KG1 (cell line): Measurements from ENCODE around the gene DNAAF9.

Source experiments
- DNase-seq: peaks from one replicate; lab custom pipeline; 2025; lab: John Stamatoyannopoulos, UW

Gene DNAAF9

DNA sequence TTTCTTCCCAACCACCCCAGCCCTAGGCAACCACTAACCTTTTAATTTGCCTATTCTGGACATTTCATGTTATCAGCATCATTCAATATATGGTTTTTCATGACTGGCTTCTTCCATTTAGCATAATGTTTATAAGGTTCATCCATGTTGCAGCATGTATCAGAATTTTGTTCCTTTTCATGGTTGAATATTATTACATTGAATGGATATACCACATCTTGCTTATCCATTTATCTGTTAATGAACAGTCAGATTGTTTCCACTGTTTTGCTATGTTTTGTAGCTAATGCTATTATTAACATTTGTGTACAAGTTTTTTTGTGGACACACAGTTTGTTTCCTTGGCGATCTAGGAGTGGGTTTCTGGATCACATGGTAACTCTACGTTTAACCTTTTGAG, 3.0 kb upstream of the DNAAF9 start:
- no peak for DNase-seq

DNA sequence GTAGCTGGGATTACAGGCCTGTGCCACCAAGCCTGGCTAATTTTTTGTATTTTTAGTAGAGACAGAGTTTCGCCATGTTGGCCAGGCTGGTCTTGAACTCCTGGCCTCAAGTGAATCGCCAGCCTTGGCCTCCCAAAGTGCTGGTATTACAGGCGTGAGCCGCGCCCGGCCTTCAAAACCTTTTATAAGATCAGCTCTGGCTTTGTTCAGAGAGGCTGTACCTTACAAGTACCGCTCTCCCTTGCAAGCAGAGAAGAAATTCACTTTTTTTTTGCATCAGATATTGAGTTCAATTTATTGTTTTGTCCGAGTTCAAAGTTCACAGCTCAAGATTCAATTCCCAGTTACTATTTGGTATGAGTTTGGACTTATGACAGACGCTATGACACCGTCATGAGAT, 1.9 kb upstream of the DNAAF9 start:
- no peak for DNase-seq

DNA sequence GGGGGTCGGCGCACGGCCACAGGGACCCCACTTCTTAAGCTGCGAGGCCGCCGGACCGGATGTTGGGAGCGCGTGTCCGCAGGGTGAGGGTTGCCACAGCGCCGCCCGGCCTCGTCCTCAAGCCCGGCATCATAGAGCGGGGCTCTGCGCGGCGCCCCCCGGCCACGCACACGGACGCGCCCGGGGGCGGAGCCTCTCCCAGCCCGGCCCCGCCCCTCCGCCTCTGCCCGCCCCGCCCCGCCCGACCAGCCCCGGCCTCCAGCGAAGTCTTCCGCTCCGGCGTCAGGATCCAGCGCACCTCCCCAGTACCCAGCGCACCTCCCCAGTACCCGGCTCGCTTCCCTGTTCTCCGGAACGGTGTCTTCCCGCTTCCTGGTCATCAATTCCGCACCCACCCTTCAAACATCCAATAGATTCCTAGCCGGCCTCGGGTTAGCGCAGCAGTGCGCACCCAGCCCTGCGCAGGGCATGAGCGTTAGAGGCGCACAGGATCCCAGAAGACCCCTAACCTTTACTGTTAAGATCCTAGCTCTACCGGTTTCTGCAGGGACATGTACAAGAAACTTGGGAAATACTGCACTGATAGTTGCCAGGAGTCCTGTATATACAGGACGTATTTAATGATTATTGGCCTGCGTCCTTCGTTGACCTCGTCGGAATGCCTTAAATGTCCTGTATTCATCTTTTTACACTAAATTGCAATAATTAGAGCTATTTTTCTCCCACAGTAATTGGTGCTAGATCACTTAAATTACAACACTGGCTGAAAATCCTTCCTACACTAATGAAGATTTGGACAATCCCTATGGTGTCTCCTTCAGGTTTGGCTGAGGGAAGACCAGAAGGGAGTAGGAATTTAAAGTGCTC, 535 bp upstream of the DNAAF9 start:
- peak; percentile 34 for DNase-seq

DNA sequence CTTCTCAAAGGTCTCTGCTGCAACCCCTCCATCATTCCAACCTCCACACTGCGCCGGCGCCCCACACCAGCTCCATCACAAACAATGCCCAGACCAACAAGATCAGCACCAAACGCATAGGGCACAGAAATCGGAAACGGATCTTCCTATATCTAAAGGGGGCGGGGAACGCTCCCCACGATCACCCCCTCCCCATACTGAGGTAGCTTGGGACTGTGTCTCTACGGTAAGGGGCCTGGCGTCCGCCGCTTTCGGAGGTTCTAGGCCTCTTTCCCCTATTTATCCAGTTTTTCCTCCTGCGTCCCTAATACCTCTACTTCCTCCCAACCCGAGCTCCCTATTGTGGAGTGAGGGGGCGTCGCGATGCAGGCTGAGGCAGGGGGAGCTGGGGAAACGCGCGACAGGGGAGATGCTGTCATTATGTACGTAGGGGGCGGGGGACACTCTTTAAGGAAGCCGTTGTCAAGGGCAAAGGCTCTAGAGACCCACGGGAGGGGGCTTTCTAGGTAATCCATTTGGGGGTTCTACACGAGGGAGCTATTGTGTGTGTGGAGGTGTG, 909 bp downstream of the DNAAF9 start:
- DNase-seq, result no peak

DNA sequence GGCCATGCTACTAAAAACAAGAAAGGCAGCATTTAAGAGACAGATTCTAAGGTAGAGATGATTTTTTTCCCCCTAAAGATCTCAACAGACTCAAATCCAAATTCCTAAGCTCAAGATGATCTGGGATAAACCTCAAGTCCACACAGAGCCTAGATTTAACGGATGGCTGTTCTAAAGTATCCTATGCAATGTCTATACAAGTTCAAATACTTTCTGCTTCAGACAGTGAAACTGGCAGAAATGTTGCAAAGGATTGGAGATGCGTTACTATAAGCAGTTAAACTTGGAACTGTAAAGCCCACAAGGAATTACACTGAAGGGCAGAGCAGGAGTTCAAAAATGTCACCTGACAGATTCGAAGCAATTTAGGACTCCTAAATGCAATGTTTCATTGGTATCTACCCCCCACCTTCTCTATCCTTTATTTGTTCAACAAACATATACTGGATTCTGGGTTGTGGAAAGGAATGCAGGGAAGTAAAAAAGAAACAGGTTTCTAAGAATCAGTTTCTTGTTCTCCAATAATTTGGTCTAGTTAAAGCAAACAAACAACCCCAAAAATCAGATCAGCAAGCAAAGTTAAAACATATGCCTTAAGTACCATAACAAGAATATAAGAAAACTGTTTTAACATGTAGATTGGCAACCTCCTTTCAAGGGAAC, 1.6 kb downstream of the DNAAF9 start:
- no peak for DNase-seq

DNA sequence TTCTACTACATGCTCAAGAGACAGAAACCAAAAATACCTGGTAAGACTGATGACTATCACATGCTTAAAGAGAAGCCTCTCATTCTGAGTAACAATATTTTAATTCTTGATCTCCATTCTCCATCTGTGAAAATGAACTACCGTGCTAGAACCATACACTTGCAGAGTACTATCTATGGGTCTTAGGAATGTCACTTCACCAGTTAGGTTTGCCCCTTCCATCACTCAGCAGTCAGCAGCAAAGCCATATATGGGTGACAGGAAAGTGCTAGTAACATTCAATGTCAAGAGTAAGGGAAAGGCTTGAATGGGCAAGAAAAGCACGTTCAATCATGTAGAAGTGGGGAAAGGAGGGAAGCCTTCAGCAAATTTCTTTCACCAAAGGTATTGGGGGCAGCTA, 2.3 kb downstream of the DNAAF9 start:
- no peak for DNase-seq

DNA sequence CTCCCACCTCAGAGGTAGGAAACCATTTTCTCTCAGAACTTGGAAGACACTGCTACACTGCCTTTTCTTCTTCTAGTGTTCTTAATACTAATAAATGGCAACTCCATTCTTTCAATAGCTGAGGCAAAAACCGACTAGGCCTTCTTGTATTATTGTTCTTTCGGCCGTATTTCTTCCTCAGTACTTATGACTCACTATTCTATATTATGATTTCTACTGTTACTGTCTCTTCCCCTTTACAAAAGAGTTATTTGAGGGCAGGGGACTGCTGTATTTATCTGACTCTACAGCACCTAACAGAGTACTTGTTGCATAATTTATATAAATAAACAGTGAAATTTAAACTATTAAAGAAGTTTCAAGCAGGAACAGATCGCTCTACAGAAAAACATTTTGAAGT, 3.1 kb downstream of the DNAAF9 start:
- DNase-seq, result no peak

DNA sequence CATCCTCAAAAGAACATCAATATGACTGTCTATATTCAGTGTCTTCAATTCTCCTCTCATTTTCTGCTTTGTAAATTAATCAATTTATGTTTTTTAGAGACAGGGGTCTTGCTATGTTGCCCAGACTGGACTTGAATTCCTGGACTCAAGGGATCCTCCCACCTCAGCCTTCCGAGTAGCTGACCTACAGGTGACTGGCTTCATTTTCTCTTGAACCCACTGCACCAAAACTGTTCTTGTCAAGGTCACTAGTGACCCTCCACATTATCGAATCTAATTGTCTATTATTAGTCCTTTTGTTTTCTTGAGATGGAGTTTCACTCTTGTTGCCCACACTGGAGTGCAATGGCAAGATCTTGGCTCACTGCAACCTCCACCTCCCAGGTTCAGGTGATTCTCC, 3.7 kb downstream of the DNAAF9 start:
- DNase-seq, result no peak

DNA sequence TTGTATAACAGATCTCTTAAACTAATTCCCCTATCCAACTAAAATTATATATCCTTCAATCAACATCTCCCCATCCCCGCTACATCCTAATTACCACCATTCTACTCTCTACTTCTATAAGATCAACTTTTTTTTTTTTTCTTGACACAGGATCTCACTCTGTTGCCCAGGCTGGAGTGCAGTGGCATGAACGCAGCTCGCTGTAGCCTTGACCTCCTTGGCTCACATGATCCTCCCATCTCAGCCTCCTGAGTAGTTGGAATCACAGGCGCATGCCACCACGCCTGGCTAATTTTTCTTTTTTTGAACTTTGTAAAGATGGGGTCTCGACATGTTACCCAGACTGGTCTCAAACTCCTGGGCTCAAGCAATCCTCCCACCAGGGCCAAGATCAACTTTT, 5.0 kb downstream of the DNAAF9 start:
- DNase-seq, result no peak

DNA sequence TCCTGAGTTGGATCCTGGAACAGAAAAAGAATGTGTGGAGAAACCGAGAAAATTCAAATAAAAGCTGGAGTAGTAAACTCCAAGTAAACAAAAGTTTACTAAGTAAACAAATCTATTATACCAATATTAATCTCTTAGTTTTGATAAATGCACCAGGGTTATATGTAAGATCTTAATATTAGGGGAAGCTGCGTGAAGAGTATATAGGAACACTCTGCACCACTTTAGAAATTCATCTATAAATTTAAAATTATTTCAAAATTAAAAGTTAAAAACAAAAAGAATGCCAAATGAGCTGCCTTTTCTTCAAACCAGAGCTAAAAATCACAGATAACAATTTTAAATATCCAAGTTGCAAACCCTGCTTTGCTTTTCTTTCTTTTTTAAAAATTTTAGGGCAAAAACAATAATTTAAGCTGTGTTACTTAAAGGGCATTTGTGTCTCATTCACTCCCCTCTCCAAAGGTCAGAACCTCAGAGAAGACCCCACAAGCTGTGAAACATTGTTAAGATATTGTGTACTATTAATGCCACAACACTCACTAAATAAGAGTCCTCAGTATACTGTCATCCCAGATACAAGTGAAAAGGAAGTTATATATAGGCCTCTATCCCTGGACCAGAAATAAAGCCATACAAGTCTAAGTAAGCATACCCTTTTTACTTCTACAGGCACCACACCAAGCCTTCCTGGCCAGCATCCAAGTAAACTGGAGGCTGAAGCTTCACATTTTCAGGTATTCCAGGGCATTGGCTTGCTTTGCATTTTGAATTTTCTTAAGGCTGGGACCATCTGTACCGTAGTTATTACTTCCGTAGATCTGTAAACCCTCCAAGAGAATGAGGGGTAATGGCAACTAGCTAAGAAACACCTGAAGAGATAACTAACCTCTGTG, 7.0 kb downstream of the DNAAF9 start:
- no peak for DNase-seq

DNA sequence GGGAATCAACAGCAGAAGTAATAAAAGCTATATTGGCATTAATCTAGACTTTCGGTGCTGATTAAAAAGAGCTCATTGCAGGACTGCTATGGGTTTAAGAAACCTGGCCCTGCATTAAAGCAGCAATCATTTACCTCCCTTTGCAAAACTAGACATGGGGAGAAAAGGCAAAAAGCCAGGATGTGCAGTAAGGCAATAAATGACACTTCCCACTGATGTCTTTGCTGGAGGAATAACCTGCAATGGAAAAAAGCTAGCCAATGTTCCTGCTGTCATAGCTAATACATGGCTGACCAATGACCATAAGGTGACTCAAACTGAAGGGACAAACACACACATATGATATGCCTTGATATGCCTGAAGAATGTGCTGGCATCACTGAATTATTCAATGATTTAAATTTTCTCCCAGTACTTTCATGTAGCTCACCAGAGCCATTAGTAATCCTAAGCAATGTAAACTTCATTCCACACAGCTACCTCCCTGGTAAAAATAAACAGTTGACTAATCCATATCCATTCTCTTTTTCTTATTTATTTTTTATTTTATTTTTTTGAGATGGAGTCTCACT, 8.7 kb downstream of the DNAAF9 start:
- DNase-seq, result no peak

DNA sequence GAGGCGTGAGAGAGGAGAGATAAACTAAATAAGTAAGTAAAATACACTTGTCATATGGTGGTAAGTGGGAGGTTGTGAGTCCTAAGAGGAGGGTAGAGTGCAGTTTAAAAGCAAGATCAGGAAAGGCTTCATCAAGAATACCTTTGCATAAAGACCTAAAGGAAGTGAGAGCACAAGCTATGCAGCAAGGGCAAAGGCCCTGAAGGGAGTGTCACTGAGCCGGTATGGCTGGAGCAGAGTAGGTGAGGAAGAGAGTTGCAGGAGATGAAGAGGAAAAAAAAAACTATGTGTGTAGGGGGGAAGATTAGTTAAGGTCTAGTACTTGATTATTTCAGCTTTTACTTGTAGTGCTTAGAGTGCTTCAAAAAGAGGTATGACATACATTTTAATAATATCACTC, 11.0 kb downstream of the DNAAF9 start:
- no peak for DNase-seq

DNA sequence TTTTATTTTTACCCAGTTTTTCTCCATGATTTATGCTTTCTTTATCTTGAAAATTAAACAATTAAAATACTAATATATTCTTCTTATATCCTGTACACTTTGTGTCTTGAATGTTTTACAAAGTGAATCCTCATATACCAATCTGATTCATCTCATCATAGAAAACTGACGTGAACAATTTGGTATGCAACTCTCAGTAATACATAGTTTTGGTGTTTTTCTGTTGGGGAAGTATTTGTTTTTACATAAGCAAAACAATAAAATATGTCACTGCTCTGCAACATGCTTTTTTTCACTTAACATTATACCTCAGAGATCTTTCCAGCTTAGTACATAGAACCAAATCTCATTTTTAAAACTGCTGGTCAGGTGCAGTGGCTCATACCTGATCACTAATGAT, 14.7 kb downstream of the DNAAF9 start:
- no peak for DNase-seq

DNA sequence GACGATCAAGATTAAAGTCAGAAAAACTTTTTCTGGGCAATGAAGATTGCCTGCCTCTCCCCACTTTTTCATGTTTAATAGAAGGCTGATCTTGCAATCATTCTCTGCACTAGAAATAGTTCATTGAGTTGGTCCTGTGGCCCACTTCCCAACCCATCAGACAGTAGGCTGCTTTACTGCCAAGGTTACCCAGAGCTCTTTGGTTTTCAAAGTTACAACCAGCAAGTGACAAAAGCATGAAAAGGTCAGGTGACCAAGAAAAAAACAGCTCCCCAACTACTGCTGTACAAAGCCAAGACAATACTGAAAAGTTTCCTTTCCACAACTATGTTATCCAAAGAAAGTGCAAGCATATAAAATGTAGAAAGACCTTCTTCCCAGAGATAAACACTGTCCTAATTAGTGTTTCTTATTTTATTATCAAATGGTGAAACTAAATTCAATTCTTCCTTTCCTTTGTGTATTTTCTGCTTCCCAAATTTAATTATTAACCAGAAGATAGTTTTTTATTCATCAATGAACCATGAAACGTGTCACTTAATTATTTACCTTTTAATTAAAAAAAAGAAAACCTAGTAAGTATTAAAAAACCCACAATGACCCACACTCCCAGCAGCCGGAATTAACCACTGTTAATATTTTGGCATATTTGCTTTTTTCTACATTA, 16.6 kb downstream of the DNAAF9 start:
- DNase-seq, result no peak

DNA sequence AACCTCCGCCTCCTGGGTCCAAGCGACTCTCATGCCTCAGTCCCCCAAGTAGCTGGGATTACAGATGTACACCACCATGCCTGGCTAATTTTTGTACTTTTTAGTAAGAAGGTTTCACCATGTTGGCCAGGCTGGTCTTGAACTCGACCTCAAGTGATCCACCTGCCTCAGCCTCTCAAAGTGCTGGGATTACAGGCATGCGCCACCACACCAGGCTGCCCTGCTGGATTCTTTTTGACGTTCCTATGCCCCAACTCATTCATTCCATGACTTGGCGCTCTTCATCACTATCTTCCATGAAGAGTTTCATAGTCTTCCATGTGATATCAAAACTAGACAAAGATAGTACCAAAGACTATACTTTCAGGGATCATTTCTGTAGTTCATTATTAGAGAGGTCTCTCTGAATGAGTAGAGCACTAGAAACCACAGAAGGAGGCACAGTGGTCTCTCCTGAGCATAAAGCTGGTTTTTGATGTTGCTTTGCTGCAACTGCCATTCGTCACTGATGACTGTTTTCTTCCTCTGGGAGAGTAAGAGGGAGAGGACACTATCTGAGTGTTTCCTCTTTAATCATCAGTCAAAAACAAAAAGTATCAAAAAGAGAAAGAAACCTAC, 23.5 kb downstream of the DNAAF9 start:
- DNase-seq, result no peak

DNA sequence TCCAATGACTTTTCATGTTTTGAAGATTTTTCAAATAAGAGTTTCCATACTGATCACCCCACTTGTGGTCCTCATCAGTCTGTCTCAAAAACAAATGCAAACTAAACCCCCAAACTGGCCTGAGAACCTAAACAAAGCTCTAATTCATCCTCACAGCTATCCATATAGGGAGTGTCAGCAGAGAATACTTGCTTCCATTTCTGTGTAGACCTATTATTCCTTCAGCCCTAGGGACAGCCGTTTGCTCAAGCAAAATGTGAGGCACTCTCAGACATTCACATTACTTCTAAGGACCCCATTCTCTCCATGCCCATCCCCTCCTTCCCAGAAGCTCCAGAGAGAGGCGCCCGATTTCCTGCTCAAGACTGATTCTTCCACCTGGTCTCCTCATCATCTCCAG, 24.6 kb downstream of the DNAAF9 start:
- DNase-seq, result no peak

DNA sequence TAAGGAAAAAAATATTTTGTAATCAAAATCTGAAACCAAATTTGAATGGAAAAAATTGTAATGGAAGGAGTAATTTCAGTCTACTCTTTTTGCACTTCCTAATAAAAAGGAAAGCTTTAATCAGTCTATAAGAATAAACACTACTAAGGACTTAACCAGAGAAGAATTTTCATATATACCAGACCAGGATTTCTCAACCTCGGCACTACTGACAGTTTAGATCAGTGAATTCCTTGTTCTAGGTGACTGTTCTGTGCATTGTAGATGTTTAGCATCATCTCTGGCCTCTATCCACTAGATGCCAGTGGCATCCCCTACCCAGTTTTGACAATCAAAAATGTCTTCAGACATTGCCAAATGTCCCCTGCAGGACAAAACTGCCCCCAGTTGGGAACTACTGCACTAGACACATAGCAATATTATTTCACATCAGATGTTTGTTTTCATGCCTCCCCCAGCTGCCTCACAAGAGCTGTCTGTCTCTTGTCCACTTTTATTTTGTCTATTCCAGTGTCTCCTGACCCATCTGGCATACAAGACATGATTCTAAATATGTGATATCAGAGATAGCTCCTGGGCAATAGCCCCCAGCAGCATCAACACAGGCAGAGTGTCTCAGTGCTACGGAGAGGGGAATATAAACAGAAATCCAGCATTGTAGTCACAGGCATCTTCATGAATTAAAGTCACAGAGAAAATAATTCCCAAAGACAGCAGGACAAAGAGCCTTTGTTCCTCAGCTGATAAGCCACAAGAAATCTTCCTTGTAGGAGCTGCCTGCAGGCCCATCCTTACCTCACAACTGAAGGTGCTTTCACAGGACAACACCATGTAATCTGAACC, 27.0 kb downstream of the DNAAF9 start:
- DNase-seq, result no peak

DNA sequence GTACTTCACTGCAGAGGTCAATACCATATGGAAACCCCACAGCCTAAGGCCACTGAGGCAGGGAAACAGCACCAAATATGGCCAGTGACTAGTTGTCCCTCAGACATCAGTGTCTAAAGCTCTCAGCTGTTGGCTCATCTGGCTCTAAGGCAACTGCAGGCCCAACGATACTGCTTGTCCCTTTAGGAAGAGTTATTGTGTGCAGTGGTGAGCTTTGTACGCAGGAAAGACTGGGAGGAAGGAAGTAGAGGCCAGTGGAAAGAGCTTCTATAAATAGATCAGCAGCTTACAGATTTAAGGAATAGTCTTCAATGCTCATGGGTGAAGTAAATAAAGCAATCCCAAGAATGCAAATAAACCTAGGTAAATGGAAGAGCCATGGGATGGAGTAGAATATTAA, 29.3 kb downstream of the DNAAF9 start:
- DNase-seq, result no peak

DNA sequence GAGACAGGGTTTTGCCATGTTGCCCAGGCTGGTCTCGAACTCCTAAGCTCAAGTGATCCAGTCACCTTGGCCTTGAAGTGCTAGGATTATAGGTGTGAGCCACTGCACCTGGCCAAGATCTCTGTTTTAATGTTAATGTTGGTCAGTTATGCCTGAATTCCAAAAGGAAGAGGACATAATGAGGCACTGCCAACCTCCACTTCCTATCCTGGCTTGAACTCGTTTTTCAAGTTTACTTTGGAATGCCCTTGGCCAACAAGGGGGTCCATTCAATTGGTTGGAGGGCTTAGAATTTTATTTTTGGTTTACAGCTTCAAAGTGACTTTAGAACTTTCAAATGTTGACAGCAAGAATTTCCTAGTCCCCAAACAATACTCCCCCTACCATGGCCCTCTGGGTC, 29.8 kb downstream of the DNAAF9 start:
- no peak for DNase-seq

DNA sequence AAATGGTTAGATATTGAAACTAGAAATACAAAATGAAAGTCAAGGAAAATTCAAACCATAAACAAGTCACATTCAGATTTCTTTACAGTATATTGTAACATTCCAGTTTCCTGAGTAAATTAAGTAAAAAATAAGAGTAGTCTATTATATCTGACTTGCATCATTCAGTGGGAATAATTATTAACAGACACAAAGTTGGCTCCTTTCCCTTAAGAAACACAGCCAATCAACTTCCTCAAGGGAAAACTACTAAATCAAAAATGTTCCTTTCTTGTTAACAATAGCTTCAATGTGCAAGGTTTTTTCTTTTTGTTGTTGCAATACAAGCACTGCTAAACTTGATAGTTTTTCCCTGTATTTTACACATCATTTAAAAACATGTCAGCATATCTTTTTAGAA, 33.2 kb downstream of the DNAAF9 start:
- DNase-seq, result no peak
